GM23338 (cell line): ENCODE measurements around the gene MELK. TPM values are rescaled to one million over a fixed set of nuclear protein-coding genes. Genes with fewer than 3 reads are reported as not detected.
A peak's percentile ranks its signal among the peaks of the same experiment; 100 is the strongest.

Experiments
- ATAC-seq: fragments of 200-7000 bp; cut with Tn5 transposase; 3 replicates; pipeline ENCODE4 v1.9.1; 2020
- DNase-seq: peaks from one replicate; pipeline ENCODE4 v3.0.0-alpha.2; 2015; ENCODE audit warnings: low spot score
- H2AFZ ChIP-seq: fragments of 200-600 bp; sonication (generic); 2 replicates; pipeline ENCODE4 v1.8.0; 2016; ENCODE audit warnings: antibody characterized with exemption, mild to moderate bottlenecking, moderate library complexity
- H3F3A ChIP-seq: fragments of 200-600 bp; sonication (generic); replicated peaks from 2 replicates; pipeline ENCODE4 v1.8.0; 2017; ENCODE audit warnings: antibody characterized with exemption, mixed run types, low read depth
- H3K27ac ChIP-seq: fragments of 200-600 bp; sonication (generic); 2 replicates; pipeline ENCODE4 v1.6.1; 2016; ENCODE audit warnings: low read depth
- H3K27me3 ChIP-seq: fragments of 200-600 bp; sonication (generic); 2 replicates; pipeline ENCODE4 v1.8.0; 2016; ENCODE audit warnings: mild to moderate bottlenecking, mixed run types, moderate library complexity; ENCODE audit not compliant: insufficient read depth
- H3K36me3 ChIP-seq: fragments of 200-600 bp; sonication (generic); 2 replicates; pipeline ENCODE4 v1.8.0; 2016; ENCODE audit warnings: mild to moderate bottlenecking; ENCODE audit not compliant: insufficient read depth
- H3K4me1 ChIP-seq: fragments of 200-600 bp; sonication (generic); 2 replicates; pipeline ENCODE4 v1.8.0; 2016; ENCODE audit warnings: mild to moderate bottlenecking, moderate library complexity; ENCODE audit not compliant: insufficient read depth
- H3K4me2 ChIP-seq: fragments of 200-600 bp; sonication (generic); 2 replicates; pipeline ENCODE4 v1.7.1; 2017; ENCODE audit warnings: mixed run types
- H3K4me3 ChIP-seq: fragments of 200-600 bp; sonication (generic); 2 replicates; pipeline ENCODE4 v1.6.1; 2016; ENCODE audit warnings: mixed run types
- H3K79me2 ChIP-seq: fragments of 200-600 bp; sonication (generic); replicated peaks from 2 replicates; pipeline ENCODE4 v1.8.0; 2017; ENCODE audit warnings: mild to moderate bottlenecking; ENCODE audit not compliant: insufficient read depth
- H3K9me2 ChIP-seq: fragments of 200-600 bp; sonication (generic); 2 replicates; pipeline ENCODE4 v1.8.0; 2017; ENCODE audit not compliant: insufficient read depth
- H4K20me1 ChIP-seq: fragments of 200-600 bp; sonication (generic); replicated peaks from 2 replicates; pipeline ENCODE4 v1.8.0; 2017; ENCODE audit warnings: mild to moderate bottlenecking; ENCODE audit not compliant: insufficient read depth
- H3K27ac Mint-ChIP-seq: 2 replicates; pipeline ENCODE4 v1.8.0; 2020; ENCODE audit warnings: inconsistent platforms, mild to moderate bottlenecking, moderate library complexity, mixed read lengths
- H3K27me3 Mint-ChIP-seq: 3 replicates; pipeline ENCODE4 v1.8.0; 2022; ENCODE audit warnings: low read depth, mild to moderate bottlenecking, moderate library complexity, mixed read lengths, inconsistent platforms; ENCODE audit not compliant: insufficient read depth, poor library complexity
- H3K36me3 Mint-ChIP-seq: 3 replicates; pipeline ENCODE4 v1.8.0; 2021; ENCODE audit warnings: low read depth, mild to moderate bottlenecking, inconsistent platforms, moderate library complexity, mixed read lengths
- H3K4me1 Mint-ChIP-seq: 3 replicates; pipeline ENCODE4 v1.8.0; 2020; ENCODE audit warnings: mild to moderate bottlenecking, inconsistent platforms, mixed read lengths
- H3K4me3 Mint-ChIP-seq: 3 replicates; pipeline ENCODE4 v1.8.0; 2021; ENCODE audit warnings: moderate library complexity, mild to moderate bottlenecking, inconsistent platforms, mixed read lengths
- H3K9me3 Mint-ChIP-seq: 3 replicates; pipeline ENCODE4 v1.8.0; 2020; ENCODE audit warnings: moderate library complexity, mild to moderate bottlenecking, inconsistent platforms, mixed read lengths
- CREB1 ChIP-seq: fragments of 250-450 bp; sonication (Bioruptor Pico); IDR thresholded peaks from 2 replicates; pipeline ENCODE4 v1.5.0; 2020; ENCODE audit warnings: low read depth, mild to moderate bottlenecking, moderate library complexity
- EZH2phosphoT487 ChIP-seq: fragments of 200-600 bp; sonication (generic); IDR thresholded peaks from one replicate; pipeline ENCODE4 v1.8.1; 2018; ENCODE audit warnings: antibody characterized with exemption; ENCODE audit not compliant: unreplicated experiment
- JUNB ChIP-seq: IDR thresholded peaks from one replicate; pipeline ENCODE4 v1.6.1; 2016; ENCODE audit warnings: antibody characterized with exemption; ENCODE audit not compliant: unreplicated experiment
- NANOG ChIP-seq: IDR thresholded peaks from 2 replicates; pipeline ENCODE4 v1.6.1; 2016; ENCODE audit warnings: antibody characterized with exemption, borderline replicate concordance
- POLR2AphosphoS5 ChIP-seq: IDR thresholded peaks from 2 replicates; pipeline ENCODE4 v1.6.1; 2016; ENCODE audit warnings: antibody characterized with exemption, low read depth
- REST ChIP-seq: IDR thresholded peaks from one replicate; pipeline ENCODE4 v1.6.1; 2018; ENCODE audit warnings: antibody characterized with exemption; ENCODE audit not compliant: unreplicated experiment
- STAT1 ChIP-seq: IDR thresholded peaks from one replicate; pipeline ENCODE4 v1.6.1; 2016; ENCODE audit warnings: antibody characterized with exemption; ENCODE audit not compliant: unreplicated experiment
- ZNF114 ChIP-seq: fragments of 250-450 bp; sonication (Bioruptor Pico); IDR thresholded peaks from 2 replicates; pipeline ENCODE4 v1.5.0; 2020; ENCODE audit warnings: mild to moderate bottlenecking, moderate library complexity
- ZNF331 ChIP-seq: fragments of 250-450 bp; sonication (Bioruptor Pico); IDR thresholded peaks from 2 replicates; pipeline ENCODE4 v1.5.0; 2020; ENCODE audit warnings: low read depth, mild to moderate bottlenecking, moderate library complexity
- ZNF462 ChIP-seq: fragments of 250-450 bp; sonication (Bioruptor Pico); IDR thresholded peaks from 2 replicates; pipeline ENCODE4 v1.5.0; 2020; ENCODE audit warnings: mild to moderate bottlenecking, moderate library complexity
- long read RNA-seq: library from polyadenylated mRNA; unstranded; transcript quantifications from one replicate; pipeline ENCODE4 v2.0.0, GENCODE V29; 2020; ENCODE audit not compliant: unreplicated experiment
- polyA plus RNA-seq: library from polyadenylated mRNA; unstranded; fragments of >200 nt; fragmentation: Nextera tagmentation; extraction: Ambion mirVana; gene quantifications from 2 replicates; pipeline ENCODE4 v1.2.1, GENCODE V29; 2016
- total RNA-seq: library from RNA; depleted of rRNA; stranded (reverse); fragments of >200 nt; shearing (Covaris generic); gene quantifications from 2 replicates; pipeline ENCODE4 v1.2.3, GENCODE V29; 2014; rRNA removed

The MELK gene
- total RNA-seq (55.7 and 67.8 TPM in 2 replicates), polyA plus RNA-seq (32.3 and 37.2 TPM in 2 replicates)
- long read RNA-seq, partial matches to known transcripts: 3 of 16 reads
- long read RNA-seq, other reads (novel, unspliced or antisense): 9 of 16 reads

GRCh38 chr9:36572515-36573418, at the start of gene MELK:
Gene MELK (plus strand): TSS chr9:36572895. CDS start chr9:36581682, 8,787 bp downstream.
- Histone ChIP-seq H3K27me3 (no peaks in the 10 kb centered on the region), H3F3A (0 out of 2 replicates have a peak, but pooled peaks cover 4% of the 10 kb centered on the region), H3K9me2 (peaks cover 4% of the 10 kb centered on the region; the same call in 1 of the 2 replicates), H3K79me2 (peaks cover 48% of the 10 kb centered on the region), H3K27ac (peak within 1 kb of the TSS; percentile 94), H3K4me3 (peak within 1 kb of the TSS; percentile 95), H3K4me2 (peak within 1 kb of the TSS; percentile 95), H4K20me1 (peaks cover 12% of the 10 kb centered on the region), H2AFZ (peak within 1 kb of the TSS; percentile 99), H3K4me1 (peaks cover 8% of the 10 kb centered on the region), H3K36me3 (no peaks in the 10 kb centered on the region)
- TF ChIP-seq ZNF331 (no peak), POLR2AphosphoS5 (peak; percentile 93)
- ATAC-seq (peak; percentile 91), DNase-seq (peak; percentile 94)
- peaks cover 21% of the 10 kb centered on the region for H3K36me3 Mint-ChIP-seq
- peaks cover 16% of the 10 kb centered on the region for H3K4me1 Mint-ChIP-seq
- peak within 1 kb of the TSS; percentile 94 for H3K27ac Mint-ChIP-seq
- H3K4me3 Mint-ChIP-seq: peak within 1 kb of the TSS; percentile 99
- peaks cover 11% of the 10 kb centered on the region for H3K27me3 Mint-ChIP-seq
- H3K9me3 Mint-ChIP-seq: 0 out of 3 replicates have a peak, but pooled peaks cover 2% of the 10 kb centered on the region

GRCh38 chr9:36530224-36530623, 42.5 kb upstream of the MELK start:
- no peak overlapping the region for H3K4me2 ChIP-seq
- Mint-ChIP-seq H3K9me3 (peaks cover 8% of the 10 kb centered on the region), H3K36me3 (peaks cover 6% of the 10 kb centered on the region; the same call in 2 of the 3 replicates), H3K4me3 (no peak overlapping the region), H3K27ac (no peak overlapping the region), H3K27me3 (peaks cover 7% of the 10 kb centered on the region), H3K4me1 (no peaks in the 10 kb centered on the region; the same call in 2 of the 3 replicates)
- no peaks in the 10 kb centered on the region for H3K79me2 ChIP-seq
- no peak for DNase-seq
- H3K9me2 ChIP-seq: 0 out of 2 replicates have a peak, but pooled peaks cover 2% of the 10 kb centered on the region
- H3F3A ChIP-seq: no peaks in the 10 kb centered on the region
- no peaks in the 10 kb centered on the region for H3K36me3 ChIP-seq
- no peak overlapping the region for H3K4me3 ChIP-seq
- no peaks in the 10 kb centered on the region for H3K4me1 ChIP-seq
- no peaks in the 10 kb centered on the region for H4K20me1 ChIP-seq
- no peak overlapping the region for H3K27ac ChIP-seq
- peak overlapping the region; percentile 43; the same call in 1 of the 2 replicates for H2AFZ ChIP-seq
- no peaks in the 10 kb centered on the region for H3K27me3 ChIP-seq
- ATAC-seq: no peak
- no peak for TF ChIP-seq STAT1
- TF ChIP-seq NANOG: no peak
- no peak for TF ChIP-seq EZH2phosphoT487
- no peak for TF ChIP-seq REST
- no peak for TF ChIP-seq ZNF331
- no peak for TF ChIP-seq JUNB
- TF ChIP-seq ZNF462: no peak
- TF ChIP-seq ZNF114: no peak
- TF ChIP-seq CREB1 (CRISPR knock-in tag): no peak
- no peak for TF ChIP-seq POLR2AphosphoS5
